OCI-LY7 (cell line): ENCODE data around the gene KIAA1217. TPM values are rescaled to one million over a fixed set of nuclear protein-coding genes. Genes with fewer than 3 reads are reported as not detected.

Experiments
- BruUV-seq: library from RNA; stranded (reverse); fragments of 400-500 nt; replicated peaks from 2 replicates; lab custom pipeline; 2021; lab: Mats Ljungman, UMichigan
- CTCF ChIA-PET: fragments of 300-600 bp; sonication (Branson Sonifier 250); formaldehyde crosslinking; loops from one replicate; lab custom pipeline; 2022; ENCODE audit warnings: antibody characterized with exemption; ENCODE audit not compliant: unreplicated experiment; lab: Charles Lee
- POLR2A ChIA-PET: fragments of 300-600 bp; sonication (Branson Sonifier 250); formaldehyde crosslinking; loops from one replicate; lab custom pipeline; 2022; ENCODE audit warnings: antibody characterized with exemption; lab: Charles Lee
- DNase-seq: peaks from one replicate; pipeline ENCODE4 v3.0.0-alpha.2; 2015; ENCODE audit warnings: low spot score
- H2AFZ ChIP-seq: fragments of 200-600 bp; sonication (generic), shearing (Covaris generic); 2 replicates; pipeline ENCODE4 v1.6.1; 2014; ENCODE audit warnings: mild to moderate bottlenecking, antibody characterized with exemption, low read length, moderate library complexity
- H3K27ac ChIP-seq: fragments of 200-600 bp; sonication (generic); 2 replicates; pipeline ENCODE4 v1.5.1; 2014; ENCODE audit warnings: mixed run types, low read depth, mild to moderate bottlenecking, moderate library complexity, low read length, inconsistent platforms; ENCODE audit not compliant: poor library complexity, severe bottlenecking
- H3K36me3 ChIP-seq: fragments of 200-600 bp; sonication (generic); 2 replicates; pipeline ENCODE4 v1.6.1; 2014; ENCODE audit warnings: mild to moderate bottlenecking, antibody characterized with exemption, low read length, moderate library complexity, mixed read lengths; ENCODE audit not compliant: insufficient read depth
- H3K4me1 ChIP-seq: fragments of 200-600 bp; sonication (generic); 2 replicates; pipeline ENCODE4 v1.5.1; 2014; ENCODE audit warnings: mild to moderate bottlenecking, low read length; ENCODE audit not compliant: insufficient read depth, poor library complexity, severe bottlenecking
- H3K4me2 ChIP-seq: fragments of 200-600 bp; sonication (generic); 2 replicates; pipeline ENCODE4 v1.6.1; 2014; ENCODE audit warnings: mild to moderate bottlenecking, low read length
- H3K4me3 ChIP-seq: fragments of 200-600 bp; sonication (generic); 2 replicates; pipeline ENCODE4 v1.5.1; 2014; ENCODE audit warnings: mild to moderate bottlenecking, low read depth, low read length; ENCODE audit not compliant: poor library complexity, severe bottlenecking
- H3K79me2 ChIP-seq: fragments of 200-600 bp; sonication (generic); 2 replicates; pipeline ENCODE4 v1.6.1; 2016; ENCODE audit warnings: low read depth, mild to moderate bottlenecking, low read length, moderate library complexity, mixed read lengths; ENCODE audit not compliant: insufficient read depth
- H3K9me2 ChIP-seq: fragments of 200-600 bp; sonication (generic); 2 replicates; pipeline ENCODE4 v1.6.1; 2016; ENCODE audit warnings: mild to moderate bottlenecking, low read length, mixed read lengths; ENCODE audit not compliant: insufficient read depth
- H3K9me3 ChIP-seq: fragments of 200-600 bp; sonication (generic); 2 replicates; pipeline ENCODE4 v1.6.1; 2014; ENCODE audit warnings: mild to moderate bottlenecking, mixed run types, low read length, mixed read lengths
- H4K20me1 ChIP-seq: fragments of 200-600 bp; sonication (generic); 2 replicates; pipeline ENCODE4 v1.6.1; 2014; ENCODE audit warnings: mild to moderate bottlenecking, antibody characterized with exemption, low read length, moderate library complexity, mixed read lengths; ENCODE audit not compliant: insufficient read depth
- EZH2phosphoT487 ChIP-seq: fragments of 200-600 bp; sonication (generic); IDR thresholded peaks from 2 replicates; pipeline ENCODE4 v1.6.1; 2018; ENCODE audit warnings: low read depth, borderline replicate concordance, mild to moderate bottlenecking, mixed run types, antibody characterized with exemption, low read length, moderate library complexity, mixed read lengths
- intact Hi-C: fragments of 100-400 bp; cut with micrococcal nuclease; formaldehyde crosslinking; loops from one replicate; pipeline ENCODE4 v1.10.0; 2022; ENCODE audit not compliant: unreplicated experiment
- total RNA-seq, 2 experiments: library from RNA; depleted of rRNA in 1 of 2; stranded (reverse); fragments of >200 nt in 1 of 2; shearing (Covaris generic) in 1 of 2; gene quantifications; 2 replicates each; pipeline ENCODE4 v1.2.3, GENCODE V29; 2014 to 2022
- TF ChIP-seq, protein P1 (sequence below): fragments of 200-600 bp; sonication (generic); conservative IDR thresholded peaks from 2 replicates; pipeline ENCODE4 v1.5.1; 2014; ENCODE audit warnings: mild to moderate bottlenecking, antibody characterized with exemption, low read length, moderate library complexity, mixed read lengths

Gene KIAA1217
- total RNA-seq, 2 experiments from 2014 or later = not detected

GRCh38 chr10:24320373-24320772 lies 111.4 kb downstream of the KIAA1217 start:
- ChIA-PET CTCF (no interaction called here), POLR2A (no interaction called here)
- TF ChIP-seq EZH2phosphoT487 = no peak
- TF ChIP-seq, protein P1, sequence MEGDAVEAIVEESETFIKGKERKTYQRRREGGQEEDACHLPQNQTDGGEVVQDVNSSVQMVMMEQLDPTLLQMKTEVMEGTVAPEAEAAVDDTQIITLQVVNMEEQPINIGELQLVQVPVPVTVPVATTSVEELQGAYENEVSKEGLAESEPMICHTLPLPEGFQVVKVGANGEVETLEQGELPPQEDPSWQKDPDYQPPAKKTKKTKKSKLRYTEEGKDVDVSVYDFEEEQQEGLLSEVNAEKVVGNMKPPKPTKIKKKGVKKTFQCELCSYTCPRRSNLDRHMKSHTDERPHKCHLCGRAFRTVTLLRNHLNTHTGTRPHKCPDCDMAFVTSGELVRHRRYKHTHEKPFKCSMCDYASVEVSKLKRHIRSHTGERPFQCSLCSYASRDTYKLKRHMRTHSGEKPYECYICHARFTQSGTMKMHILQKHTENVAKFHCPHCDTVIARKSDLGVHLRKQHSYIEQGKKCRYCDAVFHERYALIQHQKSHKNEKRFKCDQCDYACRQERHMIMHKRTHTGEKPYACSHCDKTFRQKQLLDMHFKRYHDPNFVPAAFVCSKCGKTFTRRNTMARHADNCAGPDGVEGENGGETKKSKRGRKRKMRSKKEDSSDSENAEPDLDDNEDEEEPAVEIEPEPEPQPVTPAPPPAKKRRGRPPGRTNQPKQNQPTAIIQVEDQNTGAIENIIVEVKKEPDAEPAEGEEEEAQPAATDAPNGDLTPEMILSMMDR = no peak
- no peaks in the 10 kb centered on the region for H3K9me3 ChIP-seq
- no peak for DNase-seq
- no peaks in the 10 kb centered on the region for H3K9me2 ChIP-seq
- no peak overlapping the region for H2AFZ ChIP-seq
- no peak overlapping the region for H3K27ac ChIP-seq
- no peaks in the 10 kb centered on the region for H3K36me3 ChIP-seq
- no peaks in the 10 kb centered on the region for H3K4me1 ChIP-seq
- no peak overlapping the region for H3K4me2 ChIP-seq
- no TSS peak for BruUV-seq
- intact Hi-C loops = no loop called here
- H4K20me1 ChIP-seq = no peaks in the 10 kb centered on the region
- H3K4me3 ChIP-seq = no peak overlapping the region
- no peaks in the 10 kb centered on the region for H3K79me2 ChIP-seq

- POLR2A ChIA-PET = no interaction called here
- CTCF ChIA-PET = no interaction called here
- no peaks in the 10 kb centered on the region for H4K20me1 ChIP-seq
These were observed 115.7 kb downstream of the KIAA1217 start for GRCh38 chr10:24324651-24325050.

GRCh38 chr10:24331457-24331856 lies 122.5 kb downstream of the KIAA1217 start:
- no peak overlapping the region for H3K4me3 ChIP-seq
- no peaks in the 10 kb centered on the region for H3K79me2 ChIP-seq
- ChIA-PET CTCF (no interaction called here), POLR2A (no interaction called here)
- intact Hi-C loops = no loop called here
- no TSS peak for BruUV-seq
- H3K4me1 ChIP-seq = no peaks in the 10 kb centered on the region
- H3K36me3 ChIP-seq = no peaks in the 10 kb centered on the region
- no peak overlapping the region for H3K27ac ChIP-seq
- H3K4me2 ChIP-seq = no peak overlapping the region
- H4K20me1 ChIP-seq = no peaks in the 10 kb centered on the region
- H3K9me3 ChIP-seq = no peaks in the 10 kb centered on the region
- no peak for DNase-seq
- H2AFZ ChIP-seq = no peak overlapping the region
- no peaks in the 10 kb centered on the region for H3K9me2 ChIP-seq
- no peak for TF ChIP-seq EZH2phosphoT487
- TF ChIP-seq, protein P1 = no peak

More at GRCh38 chr10:24324651-24325050, 115.7 kb downstream of the KIAA1217 start:
- no peak overlapping the region for H2AFZ ChIP-seq
- TF ChIP-seq EZH2phosphoT487 = no peak
- TF ChIP-seq, protein P1 = no peak
- no peaks in the 10 kb centered on the region for H3K4me1 ChIP-seq
- no peak overlapping the region for H3K27ac ChIP-seq
- no peaks in the 10 kb centered on the region for H3K79me2 ChIP-seq
- intact Hi-C loops = no loop called here
- no peak overlapping the region for H3K4me3 ChIP-seq
- H3K36me3 ChIP-seq = no peaks in the 10 kb centered on the region
- H3K9me3 ChIP-seq = no peaks in the 10 kb centered on the region
- DNase-seq = no peak
- no peak overlapping the region for H3K4me2 ChIP-seq
- H3K9me2 ChIP-seq = no peaks in the 10 kb centered on the region
- BruUV-seq = no TSS peak
